IMR-90 (cell line): ENCODE data around the gene NTRK2. TPM values are rescaled to one million over a fixed set of nuclear protein-coding genes. Genes with fewer than 3 reads are reported as not detected.

Experiments used
- ATAC-seq: fragments of 200-7000 bp; cut with Tn5 transposase; 2 replicates; pipeline ENCODE4 v1.9.1; 2020; ENCODE audit warnings: low read depth, mild to moderate bottlenecking, moderate library complexity
- BruUV-seq: library from RNA; stranded (reverse); fragments of 400-500 nt; replicated peaks from 2 replicates; lab custom pipeline; 2021; lab: Mats Ljungman, UMichigan
- CTCF ChIA-PET: fragments of 300-600 bp; formaldehyde crosslinking; extraction: SDS; loops from one replicate; lab custom pipeline; 2021; ENCODE audit warnings: antibody characterized with exemption; lab: Yijun Ruan, JAX
- POLR2A ChIA-PET: fragments of 300-600 bp; sonication (Branson Sonifier 250); formaldehyde crosslinking; loops from one replicate; lab custom pipeline; 2022; ENCODE audit warnings: antibody characterized with exemption; ENCODE audit not compliant: unreplicated experiment; lab: Charles Lee
- DNase-seq: peaks from one replicate; pipeline ENCODE4 v3.0.0; 2013
- H2AFZ ChIP-seq: replicated peaks from 2 replicates; pipeline ENCODE3; 2013; ENCODE audit warnings: low read length, mild to moderate bottlenecking; ENCODE audit not compliant: poor library complexity
- H2AK5ac ChIP-seq: 2 replicates; pipeline ENCODE4 v1.6.1; 2013; ENCODE audit warnings: low read depth, low read length, inconsistent platforms
- H2AK9ac ChIP-seq: replicated peaks from 2 replicates; pipeline ENCODE3; 2013; ENCODE audit warnings: mild to moderate bottlenecking, low read depth, low read length, moderate library complexity; ENCODE audit not compliant: poor library complexity
- H2BK120ac ChIP-seq: 2 replicates; pipeline ENCODE4 v1.6.1; 2013; ENCODE audit warnings: low read depth, low read length, inconsistent platforms
- H2BK15ac ChIP-seq: 3 replicates; pipeline ENCODE4 v1.6.1; 2013; ENCODE audit warnings: low read depth, low read length, inconsistent platforms
- H2BK20ac ChIP-seq: 2 replicates; pipeline ENCODE4 v1.6.1; 2013; ENCODE audit warnings: low read depth, mild to moderate bottlenecking, inconsistent platforms, low read length, moderate library complexity
- H2BK5ac ChIP-seq: 2 replicates; pipeline ENCODE4 v1.6.1; 2013; ENCODE audit warnings: mild to moderate bottlenecking, low read depth, low read length, inconsistent platforms; ENCODE audit not compliant: poor library complexity, severe bottlenecking
- H3K14ac ChIP-seq: replicated peaks from 2 replicates; pipeline ENCODE4 v1.6.1; 2013; ENCODE audit warnings: low read depth, low read length, inconsistent platforms
- H3K18ac ChIP-seq: 2 replicates; pipeline ENCODE4 v1.6.1; 2013; ENCODE audit warnings: low read depth, low read length, control low read depth
- H3K23ac ChIP-seq: 2 replicates; pipeline ENCODE4 v1.6.1; 2013; ENCODE audit warnings: low read depth, low read length, inconsistent platforms
- H3K27ac ChIP-seq: 2 replicates; pipeline ENCODE4 v1.5.1; 2013; ENCODE audit warnings: mild to moderate bottlenecking, control low read depth, low read length; ENCODE audit not compliant: insufficient read depth
- H3K27me3 ChIP-seq: 2 replicates; pipeline ENCODE4 v1.6.1; 2013; ENCODE audit warnings: low read length; ENCODE audit not compliant: control insufficient read depth, insufficient read depth
- H3K36me3 ChIP-seq: 2 replicates; pipeline ENCODE4 v1.6.1; 2013; ENCODE audit warnings: low read length, mixed read lengths; ENCODE audit not compliant: control insufficient read depth, insufficient read depth
- H3K4ac ChIP-seq: 2 replicates; pipeline ENCODE4 v1.6.1; 2013; ENCODE audit warnings: low read depth, low read length, inconsistent platforms
- H3K4me1 ChIP-seq: 2 replicates; pipeline ENCODE4 v1.6.1; 2013; ENCODE audit warnings: low read length, mixed read lengths; ENCODE audit not compliant: control insufficient read depth, insufficient read depth
- H3K4me2 ChIP-seq: 2 replicates; pipeline ENCODE4 v1.6.1; 2013; ENCODE audit warnings: low read depth, mild to moderate bottlenecking, control low read depth, low read length, moderate library complexity
- H3K4me3 ChIP-seq: 2 replicates; pipeline ENCODE4 v1.5.1; 2013; ENCODE audit warnings: low read depth, mild to moderate bottlenecking, control low read depth, low read length, moderate library complexity; ENCODE audit not compliant: insufficient read depth
- H3K56ac ChIP-seq: 2 replicates; pipeline ENCODE4 v1.6.1; 2013; ENCODE audit warnings: low read length, inconsistent platforms; ENCODE audit not compliant: insufficient read depth; ENCODE audit errors: extremely low read depth
- H3K79me1 ChIP-seq, 2 experiments: 2 replicates each; pipeline ENCODE4 v1.6.1; 2013; ENCODE audit warnings: low read length in 2 of 2, inconsistent platforms in 1 of 2, low read depth in 1 of 2
- H3K9ac ChIP-seq: 2 replicates; pipeline ENCODE4 v1.6.1; 2013; ENCODE audit warnings: low read depth, low read length, control low read depth
- H3K9me1 ChIP-seq: 2 replicates; pipeline ENCODE4 v1.6.1; 2013; ENCODE audit warnings: low read length, inconsistent platforms; ENCODE audit not compliant: insufficient read depth
- H3K9me3 ChIP-seq: 2 replicates; pipeline ENCODE4 v1.6.1; 2013; ENCODE audit warnings: low read length; ENCODE audit not compliant: control insufficient read depth, insufficient read depth
- H4K20me1 ChIP-seq: 2 replicates; pipeline ENCODE4 v1.6.1; 2013; ENCODE audit warnings: low read length, inconsistent platforms; ENCODE audit not compliant: insufficient read depth
- H4K5ac ChIP-seq: 2 replicates; pipeline ENCODE4 v1.6.1; 2013; ENCODE audit warnings: mild to moderate bottlenecking, low read depth, low read length, control low read depth
- H4K8ac ChIP-seq, 2 experiments: 2 replicates each; pipeline ENCODE4 v1.6.1; 2013; ENCODE audit warnings: low read depth in 2 of 2, low read length in 2 of 2, control low read depth in 1 of 2, inconsistent platforms in 1 of 2
- H4K91ac ChIP-seq: 2 replicates; pipeline ENCODE4 v1.6.1; 2013; ENCODE audit warnings: low read depth, low read length, inconsistent platforms; ENCODE audit not compliant: insufficient read depth
- BHLHE40 ChIP-seq: fragments of 150-350 bp; IDR thresholded peaks from 2 replicates; pipeline ENCODE4 v1.6.1; 2016; ENCODE audit warnings: mild to moderate bottlenecking, low read depth, low read length
- CEBPB ChIP-seq: IDR thresholded peaks from 2 replicates; pipeline ENCODE4 v1.6.1; 2012; ENCODE audit warnings: low read depth, low read length, improper control_type of control experiment
- CHD1 ChIP-seq: IDR thresholded peaks from 2 replicates; pipeline ENCODE4 v1.6.1; 2012; ENCODE audit warnings: low read depth, low read length, improper control_type of control experiment
- FOS ChIP-seq: fragments of 150-350 bp; IDR thresholded peaks from 2 replicates; pipeline ENCODE4 v1.6.1; 2016; ENCODE audit warnings: low read depth, low read length
- MAFK ChIP-seq: IDR thresholded peaks from 2 replicates; pipeline ENCODE4 v1.6.1; 2012; ENCODE audit warnings: low read depth, low read length, improper control_type of control experiment
- MAZ ChIP-seq: IDR thresholded peaks from 2 replicates; pipeline ENCODE4 v1.6.1; 2012; ENCODE audit warnings: low read depth, mild to moderate bottlenecking, low read length, improper control_type of control experiment, moderate library complexity, borderline replicate concordance
- MXI1 ChIP-seq: IDR thresholded peaks from 2 replicates; pipeline ENCODE4 v1.6.1; 2012; ENCODE audit warnings: low read depth, mild to moderate bottlenecking, low read length, moderate library complexity, borderline replicate concordance
- NFE2L2 ChIP-seq: fragments of 150-350 bp; IDR thresholded peaks from 2 replicates; pipeline ENCODE4 v1.6.1; 2016; ENCODE audit warnings: low read depth, mild to moderate bottlenecking, low read length
- POLR2A ChIP-seq: IDR thresholded peaks from 2 replicates; pipeline ENCODE4 v1.6.1; 2012; ENCODE audit warnings: mild to moderate bottlenecking, low read depth, low read length
- RAD21 ChIP-seq: IDR thresholded peaks from 2 replicates; pipeline ENCODE4 v1.6.1; 2012; ENCODE audit warnings: low read length, improper control_type of control experiment
- RCOR1 ChIP-seq: IDR thresholded peaks from 2 replicates; pipeline ENCODE4 v1.6.1; 2012; ENCODE audit warnings: mild to moderate bottlenecking, low read length, improper control_type of control experiment; ENCODE audit not compliant: insufficient replicate concordance
- RFX5 ChIP-seq: IDR thresholded peaks from 2 replicates; pipeline ENCODE4 v1.8.0; 2012; ENCODE audit warnings: low read depth, mild to moderate bottlenecking, low read length, moderate library complexity
- SMC3 ChIP-seq: fragments of 150-350 bp; IDR thresholded peaks from 2 replicates; pipeline ENCODE4 v1.6.1; 2016; ENCODE audit warnings: low read depth, mild to moderate bottlenecking, antibody characterized with exemption, low read length, moderate library complexity
- USF2 ChIP-seq: fragments of 150-350 bp; IDR thresholded peaks from 2 replicates; pipeline ENCODE4 v1.6.1; 2017; ENCODE audit warnings: mild to moderate bottlenecking, antibody characterized with exemption, low read length, low read depth
- WGBS, 2 experiments: methylation state at CpG; one replicate each; pipeline versions ENCODE4 v1.1.5 to v1.1.7; 2013; ENCODE audit warnings: missing lambda C conversion rate in 2 of 2; ENCODE audit not compliant: insufficient read length in 1 of 2; ENCODE audit errors: extremely low coverage in 2 of 2; 5-methylcytosine and 5-hydroxymethylcytosine counted together
- dilution Hi-C: fragments of 300-500 bp; cut with HindIII; formaldehyde crosslinking; loops from one replicate; pipeline ENCODE4 v1.14.3; 2018; ENCODE audit warnings: low sequenced_read_pairs; ENCODE audit not compliant: unreplicated experiment
- in situ Hi-C: fragments of 300-500 bp; cut with MboI; formaldehyde crosslinking; loops from 3 replicates; pipeline ENCODE4 v1.14.3; 2019; ENCODE audit warnings: low sequenced_read_pairs, inconsistent platforms, mixed read lengths
- intact Hi-C: fragments of 100-400 bp; cut with micrococcal nuclease; formaldehyde crosslinking; loops from 2 replicates; pipeline ENCODE4 v1.10.0; 2022
- polyA plus RNA-seq, 3 experiments: library from polyadenylated mRNA; depleted of rRNA; stranded (reverse); fragments of >200 nt; gene quantifications; 2 replicates each; pipeline ENCODE4 v1.2.3, GENCODE V29; 2012; ENCODE audit warnings: low replicate concordance in 1 of 3
- total RNA-seq: library from RNA; depleted of rRNA; stranded (reverse); fragments of >200 nt; gene quantifications from 2 replicates; pipeline ENCODE4 v1.2.3, GENCODE V29; 2012
- TF ChIP-seq, protein P1 (sequence below): conservative IDR thresholded peaks from 2 replicates; pipeline ENCODE4 v1.5.1; 2012; ENCODE audit warnings: mild to moderate bottlenecking, low read depth, low read length, improper control_type of control experiment
- TF ChIP-seq, protein P2 (sequence below): fragments of 150-350 bp; IDR thresholded peaks from 2 replicates; pipeline ENCODE4 v1.6.1; 2016; ENCODE audit warnings: low read depth, mild to moderate bottlenecking, low read length, moderate library complexity, borderline replicate concordance

Gene NTRK2
- total and polyA plus RNA-seq, 2 of the 4 experiments (the other 2 are of a cell fraction), result under 0.01 to 0.02 TPM

DNA sequence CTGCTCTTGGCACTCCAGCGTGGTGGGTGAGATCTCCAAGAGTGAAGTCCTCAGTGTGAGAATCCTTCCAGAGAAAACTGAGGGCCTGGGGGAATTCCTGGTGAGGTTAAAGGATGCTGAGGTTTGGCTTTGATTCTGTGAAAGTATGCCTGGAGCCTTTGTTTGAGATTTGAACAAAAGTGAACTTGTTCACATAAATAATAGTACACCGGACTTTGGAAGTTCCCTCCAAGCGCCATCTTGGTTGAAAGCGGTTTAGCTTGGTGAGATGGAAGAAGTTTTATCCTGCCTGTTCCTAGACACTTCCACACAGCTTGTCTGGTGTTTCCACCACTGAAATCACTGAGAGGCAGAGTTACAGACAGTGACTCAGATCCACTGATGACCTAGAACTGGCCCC is 286.4 kb downstream of the NTRK2 start:
- Histone ChIP-seq H3K4ac (no peak overlapping the region), H3K4me2 (no peak overlapping the region), H2AK9ac (no peak overlapping the region), H2BK5ac (no peak overlapping the region), H4K91ac (no peak overlapping the region), H3K27me3 (no peaks in the 10 kb centered on the region), H3K36me3 (no peaks in the 10 kb centered on the region), H3K79me1 (no peaks in the 10 kb centered on the region), H3K18ac (no peak overlapping the region), H3K9me1 (no peaks in the 10 kb centered on the region), H4K8ac (no peak overlapping the region), H3K9ac (no peak overlapping the region), H2BK15ac (no peak overlapping the region), H3K56ac (no peak overlapping the region), H2BK120ac (no peak overlapping the region), H3K9me3 (peaks cover 14% of the 10 kb centered on the region), H3K4me3 (no peak overlapping the region), H2AK5ac (no peak overlapping the region), H3K23ac (no peak overlapping the region), H3K27ac (no peak overlapping the region), H4K20me1 (no peaks in the 10 kb centered on the region), H3K4me1 (no peaks in the 10 kb centered on the region), H3K14ac (no peak overlapping the region), H2AFZ (no peak overlapping the region), H2BK20ac (no peak overlapping the region), H4K5ac (no peak overlapping the region)
- DNase-seq, result no peak
- POLR2A ChIA-PET, result no interaction called here
- in situ Hi-C loops, result no loop called here
- no TSS peak for BruUV-seq
- TF ChIP-seq USF2, result no peak
- no peak for TF ChIP-seq FOS
- TF ChIP-seq RCOR1, result no peak
- no peak for TF ChIP-seq NFE2L2
- no peak for TF ChIP-seq MXI1
- no peak for TF ChIP-seq CHD1
- no peak for TF ChIP-seq BHLHE40
- TF ChIP-seq RFX5, result no peak
- no peak for TF ChIP-seq CEBPB
- TF ChIP-seq, protein P1, sequence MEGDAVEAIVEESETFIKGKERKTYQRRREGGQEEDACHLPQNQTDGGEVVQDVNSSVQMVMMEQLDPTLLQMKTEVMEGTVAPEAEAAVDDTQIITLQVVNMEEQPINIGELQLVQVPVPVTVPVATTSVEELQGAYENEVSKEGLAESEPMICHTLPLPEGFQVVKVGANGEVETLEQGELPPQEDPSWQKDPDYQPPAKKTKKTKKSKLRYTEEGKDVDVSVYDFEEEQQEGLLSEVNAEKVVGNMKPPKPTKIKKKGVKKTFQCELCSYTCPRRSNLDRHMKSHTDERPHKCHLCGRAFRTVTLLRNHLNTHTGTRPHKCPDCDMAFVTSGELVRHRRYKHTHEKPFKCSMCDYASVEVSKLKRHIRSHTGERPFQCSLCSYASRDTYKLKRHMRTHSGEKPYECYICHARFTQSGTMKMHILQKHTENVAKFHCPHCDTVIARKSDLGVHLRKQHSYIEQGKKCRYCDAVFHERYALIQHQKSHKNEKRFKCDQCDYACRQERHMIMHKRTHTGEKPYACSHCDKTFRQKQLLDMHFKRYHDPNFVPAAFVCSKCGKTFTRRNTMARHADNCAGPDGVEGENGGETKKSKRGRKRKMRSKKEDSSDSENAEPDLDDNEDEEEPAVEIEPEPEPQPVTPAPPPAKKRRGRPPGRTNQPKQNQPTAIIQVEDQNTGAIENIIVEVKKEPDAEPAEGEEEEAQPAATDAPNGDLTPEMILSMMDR, result no peak
- no peak for TF ChIP-seq SMC3
- TF ChIP-seq RAD21, result no peak
- TF ChIP-seq POLR2A, result no peak
- TF ChIP-seq MAFK, result no peak
- TF ChIP-seq, protein P2, sequence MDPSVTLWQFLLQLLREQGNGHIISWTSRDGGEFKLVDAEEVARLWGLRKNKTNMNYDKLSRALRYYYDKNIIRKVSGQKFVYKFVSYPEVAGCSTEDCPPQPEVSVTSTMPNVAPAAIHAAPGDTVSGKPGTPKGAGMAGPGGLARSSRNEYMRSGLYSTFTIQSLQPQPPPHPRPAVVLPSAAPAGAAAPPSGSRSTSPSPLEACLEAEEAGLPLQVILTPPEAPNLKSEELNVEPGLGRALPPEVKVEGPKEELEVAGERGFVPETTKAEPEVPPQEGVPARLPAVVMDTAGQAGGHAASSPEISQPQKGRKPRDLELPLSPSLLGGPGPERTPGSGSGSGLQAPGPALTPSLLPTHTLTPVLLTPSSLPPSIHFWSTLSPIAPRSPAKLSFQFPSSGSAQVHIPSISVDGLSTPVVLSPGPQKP, result no peak
- TF ChIP-seq MAZ, result no peak
- dilution Hi-C loops, result no loop called here
- intact Hi-C loops, result no loop called here
- ATAC-seq, result no peak
- CTCF ChIA-PET, result interaction anchor here (0.6 kb wide), 1 partner anchor 26 kb away, joined by 3 read pairs; no protein-coding TSS in a partner anchor
- WGBS, 2 experiments, result 50% methylated on average over 1 of the region's 4 CpGs; no CpG with 5 or more reads in 1 of the 2 experiments
